Measurements from ENCODE around the gene B3GALT6. TPM values are rescaled to one million over a fixed set of nuclear protein-coding genes. Genes with fewer than 3 reads are reported as not detected.

Gene B3GALT6
- total RNA-seq, 1 donor from 2014 or later = 10.9 TPM

DNA sequence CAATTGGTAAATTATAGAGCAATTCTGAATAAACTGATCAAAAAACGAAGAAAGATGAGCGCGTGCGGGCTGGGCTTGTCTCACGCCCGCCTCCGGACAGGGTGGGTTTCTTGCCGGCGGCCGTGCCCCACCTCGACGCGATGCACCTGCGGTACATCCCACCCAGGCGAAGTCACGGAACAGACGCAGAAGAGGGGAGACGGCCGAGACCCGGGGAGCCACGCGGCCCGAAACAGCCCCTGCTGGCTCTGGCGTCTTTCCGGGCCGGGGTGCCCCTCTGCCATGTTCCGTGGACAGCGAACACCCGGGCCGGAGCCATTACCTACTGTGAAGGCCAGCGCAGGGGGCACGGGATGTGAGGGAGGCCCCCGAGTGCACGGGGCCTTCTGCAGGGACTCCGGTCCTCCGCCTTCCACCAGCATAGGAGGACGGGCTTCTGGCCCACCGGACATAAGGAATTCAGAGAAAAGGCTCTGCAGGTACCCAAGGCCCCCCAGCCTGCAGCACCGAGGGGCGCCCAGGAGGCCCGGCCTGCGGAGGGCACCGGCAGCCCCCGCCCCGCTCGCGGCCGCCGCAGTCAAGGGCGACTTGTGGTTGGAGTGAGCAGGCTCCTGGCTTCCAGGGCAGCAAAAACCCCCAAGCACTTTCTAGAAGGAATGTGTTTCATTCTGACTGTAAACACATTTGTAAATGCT lies 22.1 kb downstream of the B3GALT6 start:
- intact Hi-C loops (cut with DNase I) = no loop called here
- DNase-seq (ENCODE audit: low spot score) (no peak), ATAC-seq (no peak)

DNA sequence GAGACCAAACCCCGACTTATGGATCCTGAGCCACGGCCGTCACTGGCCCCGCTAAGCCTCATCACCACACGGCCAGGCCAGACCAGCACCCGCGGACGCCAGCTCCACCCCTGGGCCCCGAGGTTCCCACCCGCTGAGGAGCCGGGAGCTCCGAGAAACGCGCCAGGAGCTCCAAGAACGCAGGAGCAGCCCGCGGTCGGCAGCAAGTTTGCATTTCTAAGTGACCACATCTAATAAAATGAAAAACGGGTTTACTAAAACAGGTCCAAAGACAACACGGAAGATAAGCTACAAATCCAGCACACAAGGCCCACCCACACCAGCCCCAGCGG lies 22.6 kb downstream of the B3GALT6 start:
- ATAC-seq = peak; percentile 19

DNA sequence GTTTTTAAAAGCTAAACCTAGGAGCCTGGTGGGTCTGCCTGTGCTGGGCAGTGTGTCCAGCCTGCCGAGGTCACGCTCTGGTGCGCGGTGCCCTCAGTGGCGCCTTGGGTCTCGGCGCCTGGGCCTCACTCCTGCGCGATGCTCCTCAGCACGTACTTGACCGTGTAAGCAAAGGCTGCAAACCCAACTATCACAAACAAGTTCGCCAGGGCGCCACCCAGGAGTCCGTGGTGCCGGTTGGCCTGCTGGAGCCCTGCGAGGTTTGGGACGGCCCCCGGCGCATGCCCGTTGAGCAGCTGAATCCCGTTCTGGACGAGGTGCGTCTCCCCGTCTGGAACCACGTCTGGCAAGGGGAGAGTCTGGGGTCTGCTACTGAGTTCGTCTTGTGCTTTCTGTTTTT lies 23.0 kb downstream of the B3GALT6 start:
- ATAC-seq = no peak
- intact Hi-C loops (cut with DNase I) = no loop called here
- DNase-seq (ENCODE audit: low spot score) = no peak

More for the DNA sequence above, 22.6 kb downstream of the B3GALT6 start:
- DNase-seq (ENCODE audit: low spot score) = no peak
- intact Hi-C loops (cut with DNase I) = no loop called here

DNA sequence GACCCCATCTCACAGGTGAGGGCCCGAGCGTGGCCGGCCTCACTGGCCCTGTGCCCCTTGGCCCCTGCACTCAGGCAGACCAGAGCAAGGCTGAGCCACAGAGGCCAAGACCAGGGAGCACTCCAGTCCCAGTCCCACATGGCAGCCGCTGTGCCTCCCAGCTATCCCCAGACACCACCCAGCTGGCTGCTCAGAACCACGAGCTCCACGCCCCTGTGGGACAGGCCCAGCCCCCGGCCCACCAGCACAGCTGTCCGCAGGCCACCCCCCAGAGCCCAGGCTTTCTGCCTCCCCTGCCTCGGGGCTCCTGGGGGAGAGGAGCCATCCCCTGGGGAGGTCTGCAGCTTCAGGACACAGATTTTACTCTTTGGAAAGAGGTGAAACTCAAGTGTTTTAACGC lies 23.6 kb downstream of the B3GALT6 start:
- no peak for ATAC-seq
- intact Hi-C loops (cut with DNase I) = no loop called here
- no peak for DNase-seq (ENCODE audit: low spot score)

GRCh38 chr1:1256956-1257871 lies 25.2 kb downstream of the B3GALT6 start:
- DNase-seq (ENCODE audit: low spot score) (no peak), ATAC-seq (no peak)
- intact Hi-C loops (cut with DNase I) = no loop called here

- ATAC-seq = no peak
Measured at GRCh38 chr1:1259119-1259488, 27.1 kb downstream of the B3GALT6 start.

GRCh38 chr1:1259540-1259939 lies 27.5 kb downstream of the B3GALT6 start:
- ATAC-seq (no peak), DNase-seq (ENCODE audit: low spot score) (no peak)
- intact Hi-C loops (cut with DNase I) = no loop called here

More at GRCh38 chr1:1259119-1259488, 27.1 kb downstream of the B3GALT6 start:
- intact Hi-C loops (cut with DNase I) = no loop called here
- DNase-seq (ENCODE audit: low spot score) = no peak

- ATAC-seq = no peak
Measured at GRCh38 chr1:1259951-1260600, 28.0 kb downstream of the B3GALT6 start.

GRCh38 chr1:1260843-1261560 lies 29.0 kb downstream of the B3GALT6 start:
- ATAC-seq = no peak
- intact Hi-C loops (cut with DNase I) = no loop called here
- DNase-seq (ENCODE audit: low spot score) = no peak

More at GRCh38 chr1:1259951-1260600, 28.0 kb downstream of the B3GALT6 start:
- DNase-seq (ENCODE audit: low spot score) = no peak
- intact Hi-C loops (cut with DNase I) = no loop called here

DNA sequence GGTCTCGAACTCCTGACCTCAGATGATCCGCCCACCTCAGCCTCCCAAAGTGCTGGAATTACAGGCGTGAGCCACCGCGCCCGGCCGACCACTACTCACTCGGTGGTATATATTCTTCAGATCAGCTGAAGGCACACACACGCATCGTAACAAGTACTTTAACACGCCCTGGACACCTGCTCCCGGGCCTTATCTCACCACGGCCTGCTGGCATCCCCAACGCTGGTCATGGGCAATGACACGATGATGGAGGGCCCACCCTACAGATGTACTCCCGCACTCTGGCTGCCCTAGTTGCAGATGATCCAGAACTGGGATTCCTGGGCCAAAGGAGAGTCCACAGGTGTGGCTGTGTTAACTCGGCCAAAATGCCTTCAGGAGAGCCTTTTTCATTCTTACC lies 30.0 kb downstream of the B3GALT6 start:
- DNase-seq (ENCODE audit: low spot score) (no peak), ATAC-seq (no peak)

DNA sequence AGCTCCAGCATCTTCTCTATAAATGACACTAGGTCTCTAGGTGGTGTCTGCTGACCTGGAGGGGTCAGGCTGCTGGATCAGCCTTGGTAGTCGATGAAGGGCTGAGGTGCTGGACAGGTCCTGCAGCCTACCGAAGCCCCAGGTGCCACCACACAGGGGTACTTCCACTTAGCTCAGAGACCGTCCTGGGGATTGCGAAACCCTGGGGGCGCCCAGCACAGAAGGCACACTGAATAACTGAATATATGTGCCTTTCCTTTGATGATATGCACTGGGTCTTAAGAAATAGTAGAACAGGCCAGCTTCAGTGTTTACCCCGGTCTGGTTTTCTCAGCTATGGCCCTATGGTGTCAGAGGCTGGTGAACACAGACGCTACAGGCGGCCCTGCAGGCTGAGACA lies 30.7 kb downstream of the B3GALT6 start:
- DNase-seq (ENCODE audit: low spot score) (no peak), ATAC-seq (no peak)
- intact Hi-C loops (cut with DNase I) = no loop called here

More for the DNA sequence above, 30.0 kb downstream of the B3GALT6 start:
- intact Hi-C loops (cut with DNase I) = no loop called here

GRCh38 chr1:1264026-1264425 lies 32.0 kb downstream of the B3GALT6 start:
- ATAC-seq (no peak), DNase-seq (ENCODE audit: low spot score) (no peak)
- intact Hi-C loops (cut with DNase I) = no loop called here

- ATAC-seq = no peak
- intact Hi-C loops (cut with DNase I) = no loop called here
- DNase-seq (ENCODE audit: low spot score) = no peak
Measured at GRCh38 chr1:1264868-1265272, 32.8 kb downstream of the B3GALT6 start.

DNA sequence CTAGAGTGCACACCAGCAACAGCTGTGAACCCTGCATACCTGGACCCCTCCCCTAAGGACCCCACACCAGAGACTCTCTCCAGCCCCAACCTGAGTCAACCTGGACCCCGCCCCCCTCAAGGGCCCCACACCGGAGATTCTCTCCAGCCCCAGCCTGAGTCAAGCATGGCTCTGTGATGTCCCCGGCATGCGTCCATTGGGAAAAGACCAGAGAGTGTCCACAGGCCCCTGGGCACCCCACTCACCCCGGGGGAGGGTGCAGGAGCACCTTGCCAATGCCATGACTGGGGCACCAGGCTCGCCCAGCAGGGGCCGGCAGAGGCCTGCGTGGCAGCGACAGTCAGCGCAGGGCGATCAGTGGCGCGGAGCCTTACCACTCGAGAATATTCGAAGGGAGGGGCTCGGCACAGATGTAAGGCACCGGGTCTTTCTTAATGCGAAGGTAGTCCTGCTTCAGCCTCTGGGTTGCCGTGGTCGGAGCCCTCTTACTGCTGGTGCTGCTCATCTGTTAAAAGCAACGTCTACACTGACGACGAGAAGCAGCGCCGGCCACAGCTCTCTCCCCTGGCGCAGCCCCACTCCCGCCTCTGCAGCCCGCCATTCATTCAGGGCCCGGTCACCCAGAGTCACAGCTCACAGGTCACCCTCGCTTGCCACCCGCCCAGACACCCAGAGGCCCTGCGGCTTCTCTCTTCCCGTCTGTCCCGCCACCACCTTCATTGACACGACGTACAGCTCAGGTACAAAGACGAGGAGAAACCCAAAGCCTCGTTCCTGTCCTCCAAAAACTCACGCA lies 35.6 kb downstream of the B3GALT6 start:
- intact Hi-C loops (cut with DNase I) = no loop called here
- DNase-seq (ENCODE audit: low spot score) = no peak
- ATAC-seq = peak; percentile 14

GRCh38 chr1:1268284-1268682 lies 36.2 kb downstream of the B3GALT6 start:
- ATAC-seq (no peak), DNase-seq (ENCODE audit: low spot score) (no peak)
- intact Hi-C loops (cut with DNase I) = no loop called here

GRCh38 chr1:1270813-1271212 lies 38.8 kb downstream of the B3GALT6 start:
- intact Hi-C loops (cut with DNase I) = no loop called here
- DNase-seq (ENCODE audit: low spot score) (no peak), ATAC-seq (no peak)

DNA sequence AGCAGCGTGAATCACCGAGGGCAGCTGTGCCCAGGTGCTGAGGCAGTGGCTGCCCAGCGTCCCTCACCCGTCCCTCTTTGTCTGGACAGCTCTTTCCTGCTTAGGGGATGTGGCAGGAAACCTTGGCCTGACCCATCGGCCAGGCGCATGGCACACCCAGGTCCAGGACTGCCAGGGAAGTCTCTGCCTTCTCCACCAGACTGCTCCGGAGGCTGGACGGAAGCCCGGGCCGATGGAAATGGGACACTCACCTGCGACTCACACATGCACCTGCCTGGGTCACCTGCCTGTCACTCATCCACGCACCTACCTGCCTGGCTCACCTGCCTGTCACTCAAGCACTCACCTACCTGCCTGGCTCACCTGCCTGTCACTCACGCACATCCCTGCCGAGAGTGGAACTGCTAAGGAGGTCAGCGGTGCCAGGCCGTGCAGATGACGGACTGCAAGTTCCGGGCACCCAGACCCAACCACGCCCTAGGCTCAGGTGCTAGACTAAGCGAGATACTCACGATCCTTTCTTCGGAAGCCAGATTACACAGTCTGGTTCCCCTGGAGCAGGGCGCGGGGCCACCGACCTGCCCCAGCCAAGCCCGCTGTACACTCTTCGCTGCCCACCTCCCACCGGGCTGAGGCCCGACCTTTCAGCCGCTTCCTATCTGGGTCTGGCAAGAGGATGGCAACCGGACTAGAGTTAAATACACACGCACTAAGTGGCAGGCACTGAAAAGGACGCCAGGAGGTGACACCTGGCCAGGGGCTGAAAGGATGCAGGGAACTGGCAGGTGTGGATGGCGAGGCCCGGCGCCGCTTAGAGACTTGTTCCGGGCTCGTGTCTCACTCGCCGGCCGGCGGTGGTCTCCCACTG lies 40.5 kb downstream of the B3GALT6 start:
- DNase-seq (ENCODE audit: low spot score) (no peak), ATAC-seq (no peak)
- intact Hi-C loops (cut with DNase I) = no loop called here

DNA sequence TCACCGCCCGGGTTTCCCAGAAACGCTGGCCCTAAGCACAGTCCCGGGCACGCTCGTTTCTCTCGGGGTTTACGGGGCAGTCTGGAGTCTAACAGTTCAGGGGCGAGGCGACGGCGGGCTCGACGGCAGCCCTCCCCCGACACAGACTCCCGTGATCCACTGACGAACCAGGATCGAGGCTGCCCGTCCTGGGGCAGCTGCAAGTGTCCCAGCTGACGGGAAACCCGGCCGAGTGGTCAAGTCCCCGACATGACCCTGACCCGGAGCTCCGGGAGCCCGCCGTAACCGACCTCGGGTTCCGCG lies 41.1 kb downstream of the B3GALT6 start:
- ATAC-seq = no peak
- intact Hi-C loops (cut with DNase I) = no loop called here
- DNase-seq (ENCODE audit: low spot score) = no peak
